ENCODE measurements around the gene ADIPOQ.
"Not testable (repeated sequence)": the region's sequence is repeated elsewhere in the genome, so short reads cannot be mapped to it uniquely, and the experiment has no call there.

ADIPOQ gene

DNA sequence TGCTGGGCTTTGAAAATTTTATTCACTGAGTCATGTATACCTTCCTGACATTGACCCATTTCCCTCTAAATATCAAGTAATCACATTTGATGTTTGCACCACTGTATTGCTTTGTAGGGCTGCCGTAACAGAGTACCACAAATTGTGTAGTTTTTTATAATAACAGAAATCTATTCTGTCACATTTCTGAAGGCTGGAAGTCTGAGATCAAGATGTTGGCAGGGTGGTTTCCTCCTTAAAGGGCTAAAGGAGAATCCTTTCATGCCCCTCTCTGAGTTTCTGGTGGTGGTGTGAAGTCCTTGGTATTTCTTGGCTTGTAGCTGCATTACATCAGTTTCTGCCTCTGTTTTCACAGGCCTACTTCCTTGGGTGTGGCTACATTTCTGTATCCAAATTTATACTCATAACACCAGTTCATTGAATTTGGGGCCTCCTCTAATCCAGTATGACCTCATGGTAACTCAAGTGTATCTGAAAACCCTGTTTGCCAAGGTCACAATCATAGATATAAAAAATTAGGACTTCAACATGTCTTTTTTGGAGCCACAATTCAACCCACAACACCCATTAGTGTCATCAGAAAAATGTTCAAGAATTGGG lies 58.7 kb downstream of the ADIPOQ start:
- Histone ChIP-seq H2AK5ac (ENCODE audit: low read depth, low read length) (no peak overlapping the region), H3K14ac (ENCODE audit: low read length) (no peak overlapping the region), H4K8ac (ENCODE audit: low read depth, low read length) (no peak overlapping the region), H3K4ac (ENCODE audit: low read length) (no peak overlapping the region), H4K91ac (ENCODE audit: low read depth, low read length, poor library complexity) (no peak overlapping the region), H2BK5ac (ENCODE audit: low read length) (no peak overlapping the region), H3K23ac (ENCODE audit: low read depth, low read length, poor library complexity) (no peak overlapping the region), H3K27ac (replicated peaks; ENCODE audit: low read length) (no peak overlapping the region), H3K4me2 (ENCODE audit: insufficient read depth, low read length, poor library complexity, severe bottlenecking) (no peak overlapping the region), H2BK15ac (ENCODE audit: low read length) (no peak overlapping the region), H3K36me3 (replicated peaks in 1 of 2; ENCODE audit: control insufficient read depth in 2 of 2, insufficient read depth in 2 of 2, low read length in 2 of 2) (no peaks in the 10 kb centered on the region), H3K4me3 (ENCODE audit: low read length in 2 of 2) (no peak overlapping the region), H3K18ac (ENCODE audit: low read length) (no peak overlapping the region), H3K27me3 (ENCODE audit: control insufficient read depth in 3 of 3, insufficient read depth in 3 of 3, low read depth in 1 of 3, low read length in 3 of 3) (peaks cover 0 to 5% (median 0%) of the 10 kb centered on the region in 3 experiments), H3K9ac (ENCODE audit: low read depth, low read length, poor library complexity) (no peak overlapping the region), H3K4me1 (ENCODE audit: control insufficient read depth in 2 of 2, insufficient read depth in 1 of 2, low read depth in 1 of 2, low read length in 2 of 2) (no peaks in the 10 kb centered on the region), H3K79me1 (ENCODE audit: low read depth, low read length) (no peaks in the 10 kb centered on the region), H2BK120ac (ENCODE audit: low read depth, low read length) (no peak overlapping the region), H2BK12ac (ENCODE audit: low read length) (no peak overlapping the region), H3K9me3 (replicated peaks in 1 of 2; ENCODE audit: control insufficient read depth in 2 of 2, insufficient read depth in 1 of 2, low read depth in 1 of 2, low read length in 2 of 2) (no peaks in the 10 kb centered on the region), H2AFZ (ENCODE audit: low read length) (no peak overlapping the region)
- WGBS, 2 donors (ENCODE audit: extremely low coverage in 2 of 2, insufficient read length in 2 of 2, insufficient replicate concordance in 1 of 2) = no CpG with 5 or more reads among the region's 1 CpG
- no peak for DNase-seq (ENCODE audit: low spot score)

DNA sequence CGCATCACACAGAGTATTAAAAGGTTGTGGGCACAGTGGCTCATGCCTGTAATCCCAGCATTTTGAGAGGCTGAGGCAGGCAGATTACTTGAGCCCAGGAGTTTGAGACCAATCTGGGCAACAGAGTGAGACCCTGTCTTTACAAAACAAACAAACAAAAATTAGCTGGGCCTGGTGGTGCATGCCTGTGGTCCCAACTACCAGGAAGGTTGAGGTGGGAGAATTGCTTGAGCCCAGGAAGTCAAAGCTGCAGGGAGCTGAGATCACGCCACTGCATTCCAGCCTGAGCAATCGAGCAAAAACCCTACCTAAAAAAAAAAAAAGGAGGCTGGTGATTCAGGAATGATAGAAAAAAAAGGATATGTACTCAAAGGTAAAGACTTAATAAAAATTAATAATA lies 59.6 kb downstream of the ADIPOQ start:
- no peak overlapping the region for H4K91ac ChIP-seq (ENCODE audit: low read depth, low read length, poor library complexity)
- no peak for DNase-seq (ENCODE audit: low spot score)
- H3K27ac ChIP-seq (replicated peaks; ENCODE audit: low read length) = no peak overlapping the region
- WGBS, 2 donors (ENCODE audit: extremely low coverage in 2 of 2, insufficient read length in 2 of 2, insufficient replicate concordance in 1 of 2) = no CpG with 5 or more reads among the region's 3 CpGs
- H3K4me3 ChIP-seq (ENCODE audit: low read length in 2 of 2) = no peak overlapping the region
- H3K4me1 ChIP-seq (ENCODE audit: control insufficient read depth in 2 of 2, insufficient read depth in 1 of 2, low read depth in 1 of 2, low read length in 2 of 2) = no peaks in the 10 kb centered on the region
- no peaks in the 10 kb centered on the region for H3K36me3 ChIP-seq (replicated peaks in 1 of 2; ENCODE audit: control insufficient read depth in 2 of 2, insufficient read depth in 2 of 2, low read length in 2 of 2)
- no peak overlapping the region for H2BK120ac ChIP-seq (ENCODE audit: low read depth, low read length)
- H4K8ac ChIP-seq (ENCODE audit: low read depth, low read length) = no peak overlapping the region
- H3K27me3 ChIP-seq (ENCODE audit: control insufficient read depth in 3 of 3, insufficient read depth in 3 of 3, low read depth in 1 of 3, low read length in 3 of 3) = peaks cover 0 to 2% (median 0%) of the 10 kb centered on the region in 3 experiments
- no peak overlapping the region for H3K23ac ChIP-seq (ENCODE audit: low read depth, low read length, poor library complexity)
- H3K14ac ChIP-seq (ENCODE audit: low read length) = no peak overlapping the region
- H3K9me3 ChIP-seq (replicated peaks in 1 of 2; ENCODE audit: control insufficient read depth in 2 of 2, insufficient read depth in 1 of 2, low read depth in 1 of 2, low read length in 2 of 2) = no peaks in the 10 kb centered on the region
- no peak overlapping the region for H2BK12ac ChIP-seq (ENCODE audit: low read length)
- H3K18ac ChIP-seq (ENCODE audit: low read length) = no peak overlapping the region
- no peak overlapping the region for H3K4me2 ChIP-seq (ENCODE audit: insufficient read depth, low read length, poor library complexity, severe bottlenecking)
- H2AFZ ChIP-seq (ENCODE audit: low read length) = no peak overlapping the region
- no peak overlapping the region for H2AK5ac ChIP-seq (ENCODE audit: low read depth, low read length)
- no peak overlapping the region for H3K9ac ChIP-seq (ENCODE audit: low read depth, low read length, poor library complexity)
- H2BK5ac ChIP-seq (ENCODE audit: low read length) = no peak overlapping the region
- H3K4ac ChIP-seq (ENCODE audit: low read length) = no peak overlapping the region
- H2BK15ac ChIP-seq (ENCODE audit: low read length) = no peak overlapping the region
- H3K79me1 ChIP-seq (ENCODE audit: low read depth, low read length) = no peaks in the 10 kb centered on the region

DNA sequence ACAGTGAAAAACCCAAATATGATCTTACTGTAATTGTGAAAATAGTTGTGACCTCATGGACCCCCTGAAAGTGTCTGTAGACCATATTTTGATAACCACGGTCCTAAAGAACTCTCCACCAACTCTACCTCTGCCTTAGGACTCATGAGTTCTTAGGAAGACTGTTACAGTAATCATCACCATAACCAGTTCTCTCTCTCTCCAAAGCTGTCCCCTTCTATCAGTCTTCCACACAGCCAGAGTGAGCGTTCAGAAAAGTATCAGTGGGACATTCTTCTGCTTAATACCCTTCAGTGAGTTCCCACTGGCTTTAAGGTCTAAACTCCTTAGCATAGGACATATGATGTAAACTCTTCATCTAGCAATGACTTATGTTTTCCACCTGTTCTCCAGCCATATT lies 60.2 kb downstream of the ADIPOQ start:
- peaks cover 0 to 2% (median 0%) of the 10 kb centered on the region in 3 experiments for H3K27me3 ChIP-seq (ENCODE audit: control insufficient read depth in 3 of 3, insufficient read depth in 3 of 3, low read depth in 1 of 3, low read length in 3 of 3)
- H3K14ac ChIP-seq (ENCODE audit: low read length) = no peak overlapping the region
- no peak overlapping the region for H2BK5ac ChIP-seq (ENCODE audit: low read length)
- H3K27ac ChIP-seq (replicated peaks; ENCODE audit: low read length) = no peak overlapping the region
- H3K4me1 ChIP-seq (ENCODE audit: control insufficient read depth in 2 of 2, insufficient read depth in 1 of 2, low read depth in 1 of 2, low read length in 2 of 2) = no peaks in the 10 kb centered on the region
- no peaks in the 10 kb centered on the region for H3K79me1 ChIP-seq (ENCODE audit: low read depth, low read length)
- H3K4me3 ChIP-seq (ENCODE audit: low read length in 2 of 2) = no peak overlapping the region
- no peak overlapping the region for H4K91ac ChIP-seq (ENCODE audit: low read depth, low read length, poor library complexity)
- H3K4ac ChIP-seq (ENCODE audit: low read length) = no peak overlapping the region
- no peak overlapping the region for H2AFZ ChIP-seq (ENCODE audit: low read length)
- no peak overlapping the region for H3K23ac ChIP-seq (ENCODE audit: low read depth, low read length, poor library complexity)
- H4K8ac ChIP-seq (ENCODE audit: low read depth, low read length) = no peak overlapping the region
- no CpG with 5 or more reads among the region's 2 CpGs for WGBS, 2 donors (ENCODE audit: extremely low coverage in 2 of 2, insufficient read length in 2 of 2, insufficient replicate concordance in 1 of 2)
- no peak overlapping the region for H2BK12ac ChIP-seq (ENCODE audit: low read length)
- no peak overlapping the region for H2BK120ac ChIP-seq (ENCODE audit: low read depth, low read length)
- H3K9me3 ChIP-seq (replicated peaks in 1 of 2; ENCODE audit: control insufficient read depth in 2 of 2, insufficient read depth in 1 of 2, low read depth in 1 of 2, low read length in 2 of 2) = no peaks in the 10 kb centered on the region
- no peak overlapping the region for H2AK5ac ChIP-seq (ENCODE audit: low read depth, low read length)
- no peak overlapping the region for H3K9ac ChIP-seq (ENCODE audit: low read depth, low read length, poor library complexity)
- H3K4me2 ChIP-seq (ENCODE audit: insufficient read depth, low read length, poor library complexity, severe bottlenecking) = no peak overlapping the region
- H2BK15ac ChIP-seq (ENCODE audit: low read length) = no peak overlapping the region
- no peak for DNase-seq (ENCODE audit: low spot score)
- no peaks in the 10 kb centered on the region for H3K36me3 ChIP-seq (replicated peaks in 1 of 2; ENCODE audit: control insufficient read depth in 2 of 2, insufficient read depth in 2 of 2, low read length in 2 of 2)
- H3K18ac ChIP-seq (ENCODE audit: low read length) = no peak overlapping the region

DNA sequence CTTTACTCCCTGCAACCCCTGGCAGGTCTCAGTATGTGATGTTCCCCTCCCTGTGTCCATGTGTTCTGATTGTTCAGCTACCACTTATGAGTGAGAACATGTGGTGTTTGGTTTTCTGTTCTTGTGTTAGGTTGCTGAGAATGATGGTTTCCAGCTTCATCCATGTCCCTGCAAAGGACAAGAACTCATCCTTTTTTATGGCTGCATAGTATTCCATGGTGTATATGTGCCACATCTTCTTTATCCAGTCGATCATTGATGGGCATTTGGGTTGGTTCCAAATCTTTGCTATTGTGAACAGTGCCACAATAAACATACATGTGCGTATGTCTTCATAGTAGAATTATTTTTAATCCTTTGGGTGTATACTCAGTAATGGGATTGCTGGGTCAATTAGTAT lies 61.2 kb downstream of the ADIPOQ start:
- H3K4me3 ChIP-seq (ENCODE audit: low read length in 2 of 2); H3K4me2 ChIP-seq (ENCODE audit: insufficient read depth, low read length, poor library complexity, severe bottlenecking); H2AFZ ChIP-seq (ENCODE audit: low read length); H3K14ac ChIP-seq (ENCODE audit: low read length); H2BK12ac ChIP-seq (ENCODE audit: low read length); H3K9ac ChIP-seq (ENCODE audit: low read depth, low read length, poor library complexity); H3K4ac ChIP-seq (ENCODE audit: low read length); H3K36me3 ChIP-seq (replicated peaks in 1 of 2; ENCODE audit: control insufficient read depth in 2 of 2, insufficient read depth in 2 of 2, low read length in 2 of 2); H3K79me1 ChIP-seq (ENCODE audit: low read depth, low read length); H2BK15ac ChIP-seq (ENCODE audit: low read length); H4K8ac ChIP-seq (ENCODE audit: low read depth, low read length); H3K4me1 ChIP-seq (ENCODE audit: control insufficient read depth in 2 of 2, insufficient read depth in 1 of 2, low read depth in 1 of 2, low read length in 2 of 2); H2AK5ac ChIP-seq (ENCODE audit: low read depth, low read length); H3K18ac ChIP-seq (ENCODE audit: low read length); H2BK5ac ChIP-seq (ENCODE audit: low read length); H3K23ac ChIP-seq (ENCODE audit: low read depth, low read length, poor library complexity); H2BK120ac ChIP-seq (ENCODE audit: low read depth, low read length); H3K9me3 ChIP-seq (replicated peaks in 1 of 2; ENCODE audit: control insufficient read depth in 2 of 2, insufficient read depth in 1 of 2, low read depth in 1 of 2, low read length in 2 of 2); DNase-seq (ENCODE audit: low spot score); H3K27me3 ChIP-seq (ENCODE audit: control insufficient read depth in 3 of 3, insufficient read depth in 3 of 3, low read depth in 1 of 3, low read length in 3 of 3); H3K27ac ChIP-seq (replicated peaks; ENCODE audit: low read length); H4K91ac ChIP-seq (ENCODE audit: low read depth, low read length, poor library complexity): not testable (repeated sequence)
- WGBS, 2 donors (ENCODE audit: extremely low coverage in 2 of 2, insufficient read length in 2 of 2, insufficient replicate concordance in 1 of 2) = no CpG with 5 or more reads among the region's 2 CpGs

Data from neuronal stem cell (in vitro differentiated cells).